Tibial artery (tissue), 4 donors: ENCODE results near the gene EEIG1.

Source experiments
- DNase-seq, 2 donors: peaks; one replicate each; pipeline ENCODE4 v3.0.0-alpha.2; 2019
- H3K27ac ChIP-seq, 2 donors: fragments of 200-600 bp; sonication (generic) in 1 of 2; 1 replicate in 1 of 2; 2 replicates in 1 of 2; pipeline ENCODE4 v1.5.1; 2018 to 2019; ENCODE audit warnings: mild to moderate bottlenecking in 1 of 2
- H3K27me3 ChIP-seq, 2 donors: fragments of 200-600 bp; sonication (generic) in 1 of 2; one replicate each; pipeline versions ENCODE4 v1.5.1 to v1.6.0; 2016 to 2019
- H3K36me3 ChIP-seq, 3 donors: fragments of 200-600 bp; sonication (generic) in 2 of 3; one replicate each; pipeline ENCODE4 v1.5.1; 2016 to 2019; ENCODE audit warnings: mild to moderate bottlenecking in 2 of 3
- H3K4me1 ChIP-seq, 4 donors: fragments of 200-600 bp; sonication (generic) in 2 of 4; 1 replicate in 3 of 4; 2 replicates in 1 of 4; pipeline ENCODE4 v1.5.1; 2016 to 2019
- H3K4me3 ChIP-seq, 2 donors: fragments of 200-600 bp; sonication (generic) in 1 of 2; 1 replicate in 1 of 2; 2 replicates in 1 of 2; pipeline ENCODE4 v1.5.1; 2018 to 2019; ENCODE audit warnings: mild to moderate bottlenecking in 2 of 2
- H3K9me3 ChIP-seq, 3 donors: fragments of 200-600 bp; sonication (generic) in 1 of 3; one replicate each; pipeline ENCODE4 v1.5.1; 2016 to 2019
- intact Hi-C: fragments of 100-400 bp; cut with DNase I; formaldehyde crosslinking; loops from one replicate; pipeline ENCODE4 v1.15.0; 2023; ENCODE audit warnings: low total_unique reads
- TF ChIP-seq, protein P1 (sequence below), 2 experiments: fragments of 200-600 bp in 1 of 2; fragments of 450-650 bp in 1 of 2; IDR thresholded peaks; one replicate each; pipeline ENCODE4 v1.5.1; 2017 to 2019; ENCODE audit warnings: antibody characterized with exemption in 2 of 2, mild to moderate bottlenecking in 1 of 2, moderate library complexity in 1 of 2

EEIG1 gene

DNA sequence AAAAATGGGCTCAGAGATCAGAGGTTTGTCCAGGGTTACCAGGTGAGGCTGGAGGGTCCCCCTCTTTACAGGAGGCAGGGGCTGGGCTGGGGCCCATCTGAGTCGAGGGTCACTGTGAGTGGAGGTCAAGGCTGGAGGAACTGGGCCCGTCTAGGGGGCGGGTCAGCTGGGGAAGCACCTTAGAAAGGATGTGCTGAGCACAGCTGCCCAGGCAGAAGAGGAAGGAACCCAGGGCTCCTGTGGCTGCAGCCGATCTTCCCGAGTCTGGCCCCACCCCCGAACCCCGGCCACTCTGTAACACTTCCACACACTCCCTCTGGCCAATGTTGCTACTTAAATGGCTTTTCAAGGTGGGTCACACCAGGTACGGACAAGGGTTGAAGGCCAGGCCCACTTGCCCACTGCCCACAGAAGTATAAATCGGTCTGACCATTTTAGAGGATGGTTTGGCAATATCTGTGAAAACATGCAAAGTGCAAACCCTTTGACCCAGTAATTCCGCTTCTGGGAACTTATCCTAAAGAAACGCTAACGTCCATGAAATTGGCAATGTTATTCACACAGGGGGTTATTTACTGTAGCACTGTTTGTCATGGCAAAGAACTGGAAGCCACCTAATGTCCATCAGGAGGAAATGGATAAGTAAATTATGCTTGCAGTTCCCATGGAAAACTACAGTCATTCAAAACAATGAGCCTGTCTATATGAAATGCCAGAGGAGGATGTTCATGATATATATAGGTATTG, 30.5 kb upstream of the EEIG1 start:
- Histone ChIP-seq H3K27ac (no peak overlapping the region), H3K27me3 (no peaks in the 10 kb centered on the region), H3K4me3 (no peak overlapping the region), H3K36me3 (no peaks in the 10 kb centered on the region), H3K4me1 (peaks cover 0 to 10% (median 0%) of the 10 kb centered on the region in 4 donors), H3K9me3 (no peaks in the 10 kb centered on the region)
- peak in 1 of 2 donors; percentile 34 for DNase-seq
- intact Hi-C loops: no loop called here
- TF ChIP-seq, protein P1, sequence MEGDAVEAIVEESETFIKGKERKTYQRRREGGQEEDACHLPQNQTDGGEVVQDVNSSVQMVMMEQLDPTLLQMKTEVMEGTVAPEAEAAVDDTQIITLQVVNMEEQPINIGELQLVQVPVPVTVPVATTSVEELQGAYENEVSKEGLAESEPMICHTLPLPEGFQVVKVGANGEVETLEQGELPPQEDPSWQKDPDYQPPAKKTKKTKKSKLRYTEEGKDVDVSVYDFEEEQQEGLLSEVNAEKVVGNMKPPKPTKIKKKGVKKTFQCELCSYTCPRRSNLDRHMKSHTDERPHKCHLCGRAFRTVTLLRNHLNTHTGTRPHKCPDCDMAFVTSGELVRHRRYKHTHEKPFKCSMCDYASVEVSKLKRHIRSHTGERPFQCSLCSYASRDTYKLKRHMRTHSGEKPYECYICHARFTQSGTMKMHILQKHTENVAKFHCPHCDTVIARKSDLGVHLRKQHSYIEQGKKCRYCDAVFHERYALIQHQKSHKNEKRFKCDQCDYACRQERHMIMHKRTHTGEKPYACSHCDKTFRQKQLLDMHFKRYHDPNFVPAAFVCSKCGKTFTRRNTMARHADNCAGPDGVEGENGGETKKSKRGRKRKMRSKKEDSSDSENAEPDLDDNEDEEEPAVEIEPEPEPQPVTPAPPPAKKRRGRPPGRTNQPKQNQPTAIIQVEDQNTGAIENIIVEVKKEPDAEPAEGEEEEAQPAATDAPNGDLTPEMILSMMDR (IDR thresholded peaks at IDR 0.05): no peak

DNA sequence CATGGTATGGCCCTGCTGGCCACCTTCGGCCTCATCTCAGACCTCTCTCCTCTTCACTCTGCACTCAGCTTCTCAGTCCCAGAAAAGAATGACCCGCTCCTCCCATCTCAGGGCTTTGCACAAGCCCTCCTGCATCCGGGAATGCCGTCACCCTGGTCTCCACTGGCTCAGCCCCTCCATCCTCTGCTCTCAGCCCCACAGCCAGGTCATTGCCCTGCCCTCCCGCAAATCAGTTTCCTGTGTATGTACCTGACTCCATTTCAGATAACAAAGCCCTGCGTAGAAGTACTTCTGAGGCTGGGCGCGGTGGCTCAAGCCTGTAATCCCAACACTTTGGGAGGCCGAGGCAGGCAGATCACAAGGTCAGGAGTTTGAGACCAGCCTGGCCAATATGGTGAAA, 28.9 kb upstream of the EEIG1 start:
- intact Hi-C loops: no loop called here
- Histone ChIP-seq H3K4me1 (peaks cover 0 to 10% (median 0%) of the 10 kb centered on the region in 4 donors), H3K4me3 (no peak overlapping the region), H3K36me3 (no peaks in the 10 kb centered on the region), H3K27ac (no peak overlapping the region), H3K27me3 (no peaks in the 10 kb centered on the region), H3K9me3 (no peaks in the 10 kb centered on the region)
- no peak for DNase-seq
- TF ChIP-seq, protein P1 (IDR thresholded peaks at IDR 0.05): no peak

DNA sequence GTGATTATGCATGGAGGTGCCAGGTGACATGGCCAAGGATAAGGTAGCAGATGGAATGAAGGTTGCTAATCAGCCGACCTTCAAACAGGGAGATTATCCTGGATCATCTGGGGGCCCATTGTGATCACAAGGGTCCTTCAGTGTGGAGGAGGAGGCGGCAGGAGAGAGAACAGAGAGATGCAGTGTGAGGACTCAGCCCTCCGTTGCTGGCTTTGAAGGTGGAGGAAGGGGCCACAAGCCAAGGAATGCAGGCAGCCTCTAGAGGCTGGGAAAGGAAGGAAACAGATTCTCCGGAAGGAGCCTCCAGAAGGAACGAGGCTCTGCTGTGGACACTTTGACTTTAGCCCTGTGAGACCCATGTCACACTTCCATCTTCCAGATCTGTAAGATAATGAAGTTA, 27.4 kb upstream of the EEIG1 start:
- intact Hi-C loops: no loop called here
- no peak for DNase-seq
- peaks cover 0 to 4% of the 10 kb centered on the region in 2 donors for H3K27me3 ChIP-seq
- H3K9me3 ChIP-seq: no peaks in the 10 kb centered on the region
- H3K36me3 ChIP-seq: no peaks in the 10 kb centered on the region
- TF ChIP-seq, protein P1 (IDR thresholded peaks at IDR 0.05): no peak
- no peak overlapping the region for H3K27ac ChIP-seq
- H3K4me1 ChIP-seq: peaks cover 0 to 10% (median 0%) of the 10 kb centered on the region in 4 donors
- no peak overlapping the region for H3K4me3 ChIP-seq

DNA sequence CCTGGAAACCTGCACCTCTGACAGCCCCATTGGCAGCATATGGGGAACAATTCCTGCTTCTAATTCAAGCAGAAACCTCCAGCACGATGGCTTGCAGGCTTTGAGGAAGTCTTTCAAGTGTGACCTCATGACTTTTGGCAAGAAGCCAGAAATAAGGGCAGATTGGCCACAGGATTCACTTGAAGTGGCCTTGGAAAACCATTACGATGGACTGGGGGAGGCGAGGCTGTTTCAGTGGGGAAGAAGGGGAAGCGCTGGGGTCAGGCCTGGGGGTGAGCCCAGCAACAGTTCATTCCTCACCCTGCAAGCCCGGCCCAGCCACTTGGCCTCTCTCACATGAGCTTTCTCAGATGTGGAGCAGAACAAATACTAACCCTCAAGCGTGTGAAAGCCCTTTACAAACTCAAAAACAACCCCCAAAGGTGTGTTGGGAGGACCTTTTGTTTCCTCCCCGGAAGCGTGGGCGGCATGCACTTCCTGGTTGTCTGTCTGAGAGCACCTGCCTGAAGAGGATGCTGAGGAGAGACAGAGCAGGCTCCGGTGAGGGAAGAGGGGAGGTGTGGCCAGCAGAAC, 26.9 kb upstream of the EEIG1 start:
- Histone ChIP-seq H3K9me3 (no peaks in the 10 kb centered on the region), H3K4me3 (no peak overlapping the region), H3K36me3 (no peaks in the 10 kb centered on the region), H3K27ac (no peak overlapping the region), H3K27me3 (peaks cover 0 to 4% of the 10 kb centered on the region in 2 donors), H3K4me1 (peaks cover 0 to 10% (median 0%) of the 10 kb centered on the region in 4 donors)
- intact Hi-C loops: no loop called here
- peak; percentile 40 to 78 for DNase-seq
- TF ChIP-seq, protein P1 (IDR thresholded peaks at IDR 0.05): no peak

DNA sequence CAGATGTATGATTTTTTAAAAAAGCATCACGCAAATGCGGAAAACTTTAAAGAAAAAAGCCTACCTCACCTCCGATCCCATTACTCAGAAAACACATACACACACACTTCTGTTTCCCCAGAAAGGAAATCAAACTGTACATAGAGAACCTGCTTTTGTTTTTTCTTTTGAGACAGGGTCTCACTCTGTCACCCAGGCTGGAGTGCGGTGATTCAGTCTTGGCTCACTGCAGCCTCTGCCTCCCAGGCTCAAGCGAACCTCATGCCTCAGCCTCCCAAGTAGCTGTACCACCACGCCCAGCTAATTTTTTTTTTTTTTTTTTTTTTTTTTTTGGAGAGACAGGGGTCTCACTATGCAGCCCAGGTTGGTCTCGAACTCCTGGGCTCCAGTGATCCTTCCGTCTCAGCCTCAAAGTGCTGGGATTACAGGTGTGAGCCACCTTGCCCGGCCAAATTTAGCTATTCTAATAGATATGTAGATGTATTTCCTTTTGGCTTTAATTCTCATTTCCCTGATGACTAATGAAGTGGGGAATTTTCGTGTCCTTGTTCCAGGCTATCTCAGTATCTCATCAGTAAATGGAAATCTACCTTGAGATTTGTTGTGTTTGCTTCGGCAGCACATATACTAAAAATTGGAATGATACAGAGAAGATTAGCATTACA, 25.7 kb upstream of the EEIG1 start:
- intact Hi-C loops: no loop called here
- peaks cover 0 to 14% (median 0%) of the 10 kb centered on the region in 4 donors for H3K4me1 ChIP-seq
- H3K27ac ChIP-seq: no peak overlapping the region
- peaks cover 0 to 4% of the 10 kb centered on the region in 2 donors for H3K27me3 ChIP-seq
- TF ChIP-seq, protein P1 (IDR thresholded peaks at IDR 0.05): no peak
- DNase-seq: no peak
- H3K9me3 ChIP-seq: no peaks in the 10 kb centered on the region
- no peak overlapping the region for H3K4me3 ChIP-seq
- no peaks in the 10 kb centered on the region for H3K36me3 ChIP-seq
